Left kidney (tissue), 2 donors: Measurements from ENCODE around the gene CDPF1. TPM values are rescaled to one million over a fixed set of nuclear protein-coding genes. Genes with fewer than 3 reads are reported as not detected.
"Not testable (repeated sequence)": the region's sequence is repeated elsewhere in the genome, so short reads cannot be mapped to it uniquely, and the experiment has no call there.

ENCODE experiments used
- DNase-seq: peaks from one replicate; pipeline ENCODE4 v3.0.0-alpha.2; 2013
- polyA plus RNA-seq: library from polyadenylated mRNA; unstranded; fragments of 120-200 nt; gene quantifications from one replicate; pipeline ENCODE4 v1.2.1, GENCODE V29; 2013; ENCODE audit not compliant: insufficient read length

CDPF1 gene
- polyA plus RNA-seq, 1 donor, result 10.0 TPM

GRCh38 chr22:46230262-46230901 is 19.7 kb downstream of the CDPF1 start:
- DNase-seq, result no peak

GRCh38 chr22:46229701-46230100 is 20.4 kb downstream of the CDPF1 start:
- DNase-seq, result no peak

GRCh38 chr22:46226577-46226976 is 23.5 kb downstream of the CDPF1 start:
- no peak for DNase-seq

GRCh38 chr22:46225631-46226030 is 24.5 kb downstream of the CDPF1 start:
- DNase-seq, result no peak

GRCh38 chr22:46224898-46225290 is 25.2 kb downstream of the CDPF1 start:
- no peak for DNase-seq

GRCh38 chr22:46224044-46224897 is 25.8 kb downstream of the CDPF1 start:
- DNase-seq, result no peak

- no peak for DNase-seq
Measured at GRCh38 chr22:46220921-46221320, 29.2 kb downstream of the CDPF1 start.

GRCh38 chr22:46219636-46220035 is 30.5 kb downstream of the CDPF1 start:
- DNase-seq, result no peak

- no peak for DNase-seq
Measured at GRCh38 chr22:46214616-46215015, 35.5 kb downstream of the CDPF1 start.

GRCh38 chr22:46214149-46214548 is 35.9 kb downstream of the CDPF1 start:
- no peak for DNase-seq

- no peak for DNase-seq
Measured at GRCh38 chr22:46213052-46213451, 37.0 kb downstream of the CDPF1 start.

- no peak for DNase-seq
Measured at GRCh38 chr22:46212195-46212594, 37.9 kb downstream of the CDPF1 start.

- DNase-seq, result no peak
Measured at GRCh38 chr22:46209262-46209661, 40.8 kb downstream of the CDPF1 start.

- no peak for DNase-seq
Measured at GRCh38 chr22:46203601-46203980, 46.5 kb downstream of the CDPF1 start.

GRCh38 chr22:46202897-46203600 is 47.0 kb downstream of the CDPF1 start:
- DNase-seq, result no peak

- DNase-seq, result no peak
Measured at GRCh38 chr22:46201059-46201757, 48.9 kb downstream of the CDPF1 start.

GRCh38 chr22:46198806-46199205 is 51.3 kb downstream of the CDPF1 start:
- not testable (repeated sequence) for DNase-seq

GRCh38 chr22:46198274-46198673 is 51.8 kb downstream of the CDPF1 start:
- DNase-seq, result no peak

- no peak for DNase-seq
Measured at GRCh38 chr22:46196278-46196677, 53.8 kb downstream of the CDPF1 start.

- DNase-seq, result no peak
Measured at GRCh38 chr22:46195487-46196165, 54.5 kb downstream of the CDPF1 start.
